Peyer's patch (tissue), 4 donors: ENCODE results near the gene GTF2B.

Experiments
- POLR2A ChIP-seq, 2 donors: fragments of 450-650 bp; IDR thresholded peaks; one replicate each; pipeline ENCODE4 v1.5.1; 2017; ENCODE audit warnings: antibody characterized with exemption in 2 of 2, mild to moderate bottlenecking in 2 of 2, moderate library complexity in 2 of 2
- TF ChIP-seq, protein P1 (sequence below), 6 experiments: fragments of 450-650 bp in 4 of 6; fragments of 200-600 bp in 2 of 6; sonication (generic) in 1 of 6; IDR thresholded peaks; one replicate each; pipeline ENCODE4 v1.5.1; 2017 to 2019; ENCODE audit warnings: antibody characterized with exemption in 6 of 6, mild to moderate bottlenecking in 3 of 6, moderate library complexity in 1 of 6

DNA sequence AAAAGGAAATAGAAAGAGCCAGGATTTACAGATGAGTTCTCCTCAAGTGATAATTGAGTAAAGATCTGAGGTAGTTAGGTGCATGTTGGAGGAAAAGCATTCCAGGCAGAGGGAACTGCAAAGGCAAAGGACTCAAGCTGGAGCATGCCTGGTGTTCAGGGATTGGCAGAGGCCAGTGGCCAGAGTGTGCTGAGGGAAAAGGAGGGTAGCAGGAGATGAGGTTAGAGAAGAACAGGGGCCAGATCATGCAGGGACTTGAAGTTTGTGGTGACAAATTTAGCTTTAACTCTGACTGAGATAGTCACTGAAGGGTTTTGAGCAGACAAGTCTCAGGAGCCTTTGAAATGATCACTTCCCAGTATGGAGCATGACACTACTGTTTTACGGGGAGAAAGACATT lies 19.0 kb upstream of the GTF2B start:
- TF ChIP-seq POLR2A (IDR thresholded peaks at IDR 0.05) = no peak
- TF ChIP-seq, protein P1, sequence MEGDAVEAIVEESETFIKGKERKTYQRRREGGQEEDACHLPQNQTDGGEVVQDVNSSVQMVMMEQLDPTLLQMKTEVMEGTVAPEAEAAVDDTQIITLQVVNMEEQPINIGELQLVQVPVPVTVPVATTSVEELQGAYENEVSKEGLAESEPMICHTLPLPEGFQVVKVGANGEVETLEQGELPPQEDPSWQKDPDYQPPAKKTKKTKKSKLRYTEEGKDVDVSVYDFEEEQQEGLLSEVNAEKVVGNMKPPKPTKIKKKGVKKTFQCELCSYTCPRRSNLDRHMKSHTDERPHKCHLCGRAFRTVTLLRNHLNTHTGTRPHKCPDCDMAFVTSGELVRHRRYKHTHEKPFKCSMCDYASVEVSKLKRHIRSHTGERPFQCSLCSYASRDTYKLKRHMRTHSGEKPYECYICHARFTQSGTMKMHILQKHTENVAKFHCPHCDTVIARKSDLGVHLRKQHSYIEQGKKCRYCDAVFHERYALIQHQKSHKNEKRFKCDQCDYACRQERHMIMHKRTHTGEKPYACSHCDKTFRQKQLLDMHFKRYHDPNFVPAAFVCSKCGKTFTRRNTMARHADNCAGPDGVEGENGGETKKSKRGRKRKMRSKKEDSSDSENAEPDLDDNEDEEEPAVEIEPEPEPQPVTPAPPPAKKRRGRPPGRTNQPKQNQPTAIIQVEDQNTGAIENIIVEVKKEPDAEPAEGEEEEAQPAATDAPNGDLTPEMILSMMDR (IDR thresholded peaks at IDR 0.05) = no peak
